Hematopoietic multipotent progenitor cell (in vitro differentiated cells): Measurements from ENCODE around the gene GPN1. TPM values are rescaled to one million over a fixed set of nuclear protein-coding genes. Genes with fewer than 3 reads are reported as not detected.
"Not testable (repeated sequence)": the region's sequence is repeated elsewhere in the genome, so short reads cannot be mapped to it uniquely, and the experiment has no call there.

Experiments used
- DNase-seq, 3 donors: peaks; one replicate each; pipeline ENCODE4 v3.0.0-alpha.2; 2011 to 2015; ENCODE audit warnings: low read depth in 2 of 3, low spot score in 2 of 3
- total RNA-seq: library from RNA; depleted of rRNA; stranded (reverse); fragments of >200 nt; gene quantifications from one replicate; pipeline ENCODE4 v1.2.3, GENCODE V29; 2012

GPN1 gene
- total RNA-seq: 31.0 TPM

GRCh38 chr2:27628767-27629709, at the start of gene GPN1, which contains the start of gene CCDC121:
Gene GPN1 (plus strand): TSS chr2:27629050. CDS start chr2:27629059, 9 bp downstream.
Gene CCDC121 (minus strand): TSS chr2:27629012. CDS start chr2:27627799, 1,213 bp downstream.
- peak; percentile 79 to 96 (median 94) for DNase-seq

GRCh38 chr2:27581417-27582128, 47.3 kb upstream of the GPN1 start:
- DNase-seq: no peak

- DNase-seq: peak in 1 of 3 donors; percentile 3
Measured at GRCh38 chr2:27582129-27582694, 46.6 kb upstream of the GPN1 start.

GRCh38 chr2:27582695-27583389, 46.0 kb upstream of the GPN1 start, which contains the start of gene ZNF512:
Gene ZNF512 (plus strand): TSS chr2:27583042. CDS start chr2:27583113, 71 bp downstream.
- DNase-seq: peak; percentile 52 to 95 (median 93)

GRCh38 chr2:27583390-27583915, 45.4 kb upstream of the GPN1 start:
- no peak for DNase-seq

GRCh38 chr2:27584597-27584996, 44.3 kb upstream of the GPN1 start:
- DNase-seq: no peak

- DNase-seq: no peak
Measured at GRCh38 chr2:27587025-27587424, 41.8 kb upstream of the GPN1 start.

- no peak for DNase-seq
Measured at GRCh38 chr2:27588308-27588707, 40.5 kb upstream of the GPN1 start.

- no peak for DNase-seq
Measured at GRCh38 chr2:27591745-27592144, 37.1 kb upstream of the GPN1 start.

GRCh38 chr2:27593240-27593639, 35.6 kb upstream of the GPN1 start:
- DNase-seq: no peak

- not testable (repeated sequence) for DNase-seq
Measured at GRCh38 chr2:27594020-27594703, 34.7 kb upstream of the GPN1 start.

GRCh38 chr2:27595412-27595811, 33.4 kb upstream of the GPN1 start:
- DNase-seq: not testable (repeated sequence)

GRCh38 chr2:27596627-27597026, 32.2 kb upstream of the GPN1 start:
- no peak for DNase-seq

- no peak for DNase-seq
Measured at GRCh38 chr2:27606611-27607010, 22.2 kb upstream of the GPN1 start.

- no peak for DNase-seq
Measured at GRCh38 chr2:27613985-27614384, 14.9 kb upstream of the GPN1 start.

GRCh38 chr2:27615316-27615715, 13.5 kb upstream of the GPN1 start:
- DNase-seq: no peak

GRCh38 chr2:27621524-27621923, 7.3 kb upstream of the GPN1 start:
- DNase-seq: no peak

- no peak for DNase-seq
Measured at GRCh38 chr2:27622921-27623384, 5.9 kb upstream of the GPN1 start.

- no peak for DNase-seq
Measured at GRCh38 chr2:27624943-27625342, 3.9 kb upstream of the GPN1 start.

- DNase-seq: not testable (repeated sequence)
Measured at GRCh38 chr2:27626323-27626722, 2.5 kb upstream of the GPN1 start.
